GM18505 (cell line): ENCODE results near the gene THSD7A.

Experiments used
- ATAC-seq: cut with Tn5 transposase; IDR thresholded peaks from one replicate; pipeline ENCODE4 v1.9.1; 2021; ENCODE audit not compliant: unreplicated experiment
- POLR2A ChIP-seq: IDR thresholded peaks from 4 replicates; pipeline ENCODE4 v1.6.1; 2011; ENCODE audit warnings: borderline replicate concordance; ENCODE audit not compliant: insufficient read depth, insufficient read length; ENCODE audit errors: extremely low read depth

The THSD7A gene

GRCh38 chr7:11787534-11787933 is 44.5 kb downstream of the THSD7A start:
- TF ChIP-seq POLR2A: no peak
- ATAC-seq: no peak

GRCh38 chr7:11786186-11786585 is 45.8 kb downstream of the THSD7A start:
- no peak for ATAC-seq
- TF ChIP-seq POLR2A: no peak

- TF ChIP-seq POLR2A: no peak
- no peak for ATAC-seq
Observed at GRCh38 chr7:11784769-11785536, 47.0 kb downstream of the THSD7A start.

DNA sequence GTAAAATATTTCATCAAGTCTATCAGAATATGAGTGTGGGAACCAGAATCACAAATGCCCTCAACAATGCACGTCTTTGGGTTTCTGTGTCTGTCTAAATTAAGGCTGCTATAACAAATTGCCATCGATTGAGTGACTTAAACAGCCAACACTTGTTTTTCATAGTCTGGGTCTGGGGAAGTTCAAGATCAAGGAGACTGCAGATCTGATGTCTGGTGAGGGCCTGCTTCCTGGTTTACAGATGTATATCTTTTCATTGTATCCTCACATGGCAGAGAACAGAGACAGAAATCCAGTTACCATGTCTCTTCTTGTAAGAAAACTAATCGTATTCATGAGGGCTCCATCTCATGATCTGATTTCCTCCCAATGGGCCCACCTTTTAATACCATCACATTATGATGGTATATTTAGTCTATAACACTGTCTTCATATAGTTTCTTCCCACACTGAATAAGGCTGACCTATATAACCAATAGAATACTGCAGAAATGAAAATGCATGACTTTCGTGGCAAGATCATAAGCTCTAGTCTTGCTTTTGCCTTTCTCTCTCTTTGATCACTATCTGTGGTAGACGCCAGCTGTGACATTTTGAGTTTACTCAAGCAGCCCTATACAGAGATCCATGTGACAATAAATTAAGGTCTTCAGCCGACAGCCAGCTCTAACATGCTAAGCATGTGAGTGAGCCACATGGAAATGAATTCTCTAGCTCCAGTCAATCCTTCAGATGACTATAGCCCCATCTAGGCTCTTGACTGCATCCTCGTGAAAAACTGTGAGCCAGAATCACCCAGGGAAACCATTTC is 51.9 kb downstream of the THSD7A start:
- ATAC-seq: no peak
- TF ChIP-seq POLR2A: no peak

DNA sequence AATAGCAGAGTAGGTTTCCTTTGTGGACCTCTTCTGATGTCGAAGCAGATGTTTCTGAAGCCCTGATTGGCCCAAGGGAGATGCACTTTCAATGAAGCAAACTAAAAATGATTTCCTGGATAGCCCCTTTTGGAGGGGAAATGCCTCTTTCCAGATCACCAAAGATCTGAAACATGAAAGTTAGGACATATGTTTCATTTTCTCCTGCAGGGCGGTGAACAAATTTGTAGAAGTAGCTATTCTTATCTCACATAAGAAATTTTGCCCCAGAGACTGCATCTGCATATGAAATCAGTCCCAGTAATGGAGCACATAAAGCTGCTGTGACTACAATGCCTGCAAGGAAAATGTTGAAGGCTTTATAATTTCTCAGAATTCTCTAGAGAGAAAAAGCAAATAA is 56.0 kb downstream of the THSD7A start:
- no peak for ATAC-seq
- TF ChIP-seq POLR2A: no peak

- no peak for ATAC-seq
- TF ChIP-seq POLR2A: no peak
Observed at GRCh38 chr7:11775401-11775800, 56.6 kb downstream of the THSD7A start.

DNA sequence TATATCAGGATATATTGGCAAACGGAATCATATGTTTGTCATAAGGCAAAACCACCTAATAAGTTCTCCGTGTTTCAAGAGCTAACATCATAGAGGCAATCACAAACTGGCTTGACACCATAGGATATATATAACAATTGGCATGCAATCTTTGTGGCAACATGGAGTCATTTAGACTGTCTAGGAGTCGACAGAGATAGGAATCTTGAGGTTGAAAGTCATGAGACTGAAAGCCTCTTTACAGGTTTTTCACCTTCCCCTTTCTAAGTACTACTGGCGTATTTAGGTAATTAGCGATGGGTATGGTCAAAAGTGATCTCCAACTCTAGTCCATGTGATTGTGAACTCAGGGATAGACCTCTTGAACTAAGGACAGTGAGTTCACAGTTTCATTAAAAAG is 63.7 kb downstream of the THSD7A start:
- ATAC-seq: no peak
- no peak for TF ChIP-seq POLR2A

GRCh38 chr7:11767148-11767547 is 64.8 kb downstream of the THSD7A start:
- ATAC-seq: no peak
- TF ChIP-seq POLR2A: no peak

DNA sequence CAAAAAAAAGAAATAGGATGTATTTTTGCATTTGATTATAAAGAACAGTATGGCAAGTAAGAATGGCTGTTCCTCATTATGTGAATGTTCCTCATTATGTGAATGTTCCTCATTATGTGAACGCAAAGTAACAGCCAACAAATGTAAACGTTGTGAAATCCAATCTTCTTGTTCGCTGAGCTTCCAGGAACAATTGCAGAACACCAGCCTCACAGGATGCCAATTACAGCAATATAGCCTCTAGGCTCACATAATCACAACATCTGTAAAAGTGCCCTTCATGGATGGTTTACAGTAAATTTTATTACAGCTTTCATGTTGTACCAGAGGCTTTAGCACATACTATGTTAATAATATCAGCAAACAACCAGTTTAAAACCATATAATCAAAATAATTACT is 71.6 kb downstream of the THSD7A start:
- no peak for TF ChIP-seq POLR2A
- ATAC-seq: no peak

DNA sequence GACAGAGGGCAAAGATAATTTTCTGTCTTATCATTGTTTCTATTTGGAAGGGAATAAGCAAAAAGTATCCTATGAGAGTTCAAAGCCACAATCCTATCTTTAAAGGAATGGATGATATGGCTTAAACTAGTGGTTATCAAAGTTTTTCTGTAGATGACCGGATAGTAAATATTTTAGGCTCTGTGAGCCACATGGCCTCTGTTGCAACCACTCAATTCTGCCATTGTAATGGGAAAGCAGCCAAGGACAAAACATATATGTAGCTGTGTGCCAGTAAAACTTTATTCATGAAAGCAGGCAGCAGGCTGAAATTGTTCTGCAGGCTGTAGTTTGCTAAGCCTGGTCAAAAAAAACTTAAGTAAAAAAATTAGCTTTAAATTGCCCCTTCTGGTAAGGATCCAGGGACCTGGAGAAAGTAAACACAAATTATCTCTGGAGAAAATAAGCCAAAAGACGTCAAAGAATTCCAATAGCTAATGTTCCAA is 73.3 kb downstream of the THSD7A start:
- no peak for TF ChIP-seq POLR2A
- no peak for ATAC-seq

GRCh38 chr7:11757153-11757552 is 74.8 kb downstream of the THSD7A start:
- no peak for ATAC-seq
- TF ChIP-seq POLR2A: no peak

DNA sequence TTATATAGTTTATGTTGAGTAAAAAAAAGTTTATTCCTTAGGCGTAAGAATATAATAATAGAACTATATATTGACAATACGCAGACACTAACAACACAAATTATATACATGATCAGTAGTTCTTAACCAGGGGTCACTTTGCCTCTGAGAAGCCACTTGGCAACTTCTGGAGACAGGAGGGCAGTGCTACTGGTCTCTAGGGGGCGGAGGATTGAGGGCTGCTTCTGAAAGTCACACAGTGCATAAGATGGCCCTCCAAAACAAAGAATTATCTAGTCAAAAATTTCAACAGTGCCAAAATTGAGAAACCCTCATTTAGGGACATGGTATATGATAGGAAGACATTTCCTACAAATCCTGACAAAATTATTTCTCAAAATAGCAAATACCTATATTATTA is 77.1 kb downstream of the THSD7A start:
- ATAC-seq: no peak
- no peak for TF ChIP-seq POLR2A

DNA sequence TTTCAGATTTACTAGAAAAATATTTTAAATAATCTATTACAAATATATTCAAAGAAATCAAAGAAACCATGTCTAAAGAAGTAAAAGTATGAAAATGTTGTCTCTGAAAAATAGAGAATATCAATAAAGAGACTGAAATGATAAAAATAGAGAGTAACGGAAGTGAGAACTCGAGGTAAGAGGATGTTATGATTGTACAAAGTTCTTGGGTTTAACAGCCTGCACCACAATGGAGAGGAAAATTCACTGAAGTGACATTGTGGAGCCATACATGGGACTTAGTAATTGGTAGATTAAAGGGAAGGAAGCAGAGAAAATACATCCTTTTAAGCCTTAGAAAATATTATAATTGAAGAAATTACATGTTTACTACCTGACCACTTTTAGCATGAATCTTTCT is 77.9 kb downstream of the THSD7A start:
- TF ChIP-seq POLR2A: no peak
- ATAC-seq: no peak

GRCh38 chr7:11753433-11753832 is 78.6 kb downstream of the THSD7A start:
- TF ChIP-seq POLR2A: no peak
- ATAC-seq: no peak
